Neuron (in vitro differentiated cells): Measurements from ENCODE around the gene CYP4V2.
"Not testable (repeated sequence)": the region's sequence is repeated elsewhere in the genome, so short reads cannot be mapped to it uniquely, and the experiment has no call there.

Experiments
- H2AFZ ChIP-seq: one replicate; pipeline ENCODE4 v1.6.1; 2013; ENCODE audit warnings: low read depth, mild to moderate bottlenecking, inconsistent platforms, low read length, moderate library complexity
- H3K27me3 ChIP-seq: one replicate; pipeline ENCODE4 v1.6.1; 2013; ENCODE audit warnings: low read length; ENCODE audit not compliant: insufficient read depth
- H3K36me3 ChIP-seq: one replicate; pipeline ENCODE4 v1.6.1; 2013; ENCODE audit warnings: low read length; ENCODE audit not compliant: insufficient read depth
- H3K4me1 ChIP-seq: one replicate; pipeline ENCODE4 v1.6.1; 2013; ENCODE audit warnings: low read length; ENCODE audit not compliant: insufficient read depth
- H3K4me3 ChIP-seq: 2 replicates; pipeline ENCODE4 v1.5.1; 2013; ENCODE audit warnings: mild to moderate bottlenecking, low read length, moderate library complexity
- H3K9me3 ChIP-seq: one replicate; pipeline ENCODE4 v1.6.1; 2013; ENCODE audit warnings: low read length

CYP4V2 gene

GRCh38 chr4:186227221-186227620 lies 35.9 kb downstream of the CYP4V2 start, which contains the start of gene KLKB1:
Gene KLKB1 (plus strand): TSS chr4:186227507. CDS start chr4:186228196, 689 bp downstream.
- H3K27me3 ChIP-seq = no peaks in the 10 kb centered on the region
- H3K9me3 ChIP-seq = peaks cover 3% of the 10 kb centered on the region
- H3K4me3 ChIP-seq = no peak within 1 kb of the TSS

GRCh38 chr4:186227744-186228513 lies 36.6 kb downstream of the CYP4V2 start:
- H3K9me3 ChIP-seq = peaks cover 3% of the 10 kb centered on the region
- no peak overlapping the region for H2AFZ ChIP-seq
- H3K4me1 ChIP-seq = no peaks in the 10 kb centered on the region
- H3K4me3 ChIP-seq = no peak overlapping the region
- H3K27me3 ChIP-seq = no peaks in the 10 kb centered on the region
- no peaks in the 10 kb centered on the region for H3K36me3 ChIP-seq

More at GRCh38 chr4:186227221-186227620, 35.9 kb downstream of the CYP4V2 start, which contains the start of gene KLKB1:
- no peaks in the 10 kb centered on the region for H3K36me3 ChIP-seq
- no peaks in the 10 kb centered on the region for H3K4me1 ChIP-seq
- H2AFZ ChIP-seq = no peak within 1 kb of the TSS

- H3K9me3 ChIP-seq = peaks cover 3% of the 10 kb centered on the region
- H3K4me3 ChIP-seq = no peak overlapping the region
- no peak overlapping the region for H2AFZ ChIP-seq
- H3K27me3 ChIP-seq = no peaks in the 10 kb centered on the region
- no peaks in the 10 kb centered on the region for H3K36me3 ChIP-seq
- H3K4me1 ChIP-seq = no peaks in the 10 kb centered on the region
Observed at GRCh38 chr4:186228514-186228894, 37.1 kb downstream of the CYP4V2 start.

GRCh38 chr4:186234367-186234766 lies 43.0 kb downstream of the CYP4V2 start:
- Histone ChIP-seq H3K36me3 (no peaks in the 10 kb centered on the region), H3K27me3 (no peaks in the 10 kb centered on the region), H3K9me3 (no peaks in the 10 kb centered on the region), H2AFZ (no peak overlapping the region), H3K4me3 (no peak overlapping the region), H3K4me1 (no peaks in the 10 kb centered on the region)

- no peaks in the 10 kb centered on the region for H3K36me3 ChIP-seq
- H2AFZ ChIP-seq = no peak overlapping the region
- H3K4me1 ChIP-seq = no peaks in the 10 kb centered on the region
- no peak overlapping the region for H3K4me3 ChIP-seq
- no peaks in the 10 kb centered on the region for H3K27me3 ChIP-seq
- H3K9me3 ChIP-seq = no peaks in the 10 kb centered on the region
Observed at GRCh38 chr4:186236126-186236525, 44.8 kb downstream of the CYP4V2 start.

GRCh38 chr4:186240452-186240847 lies 49.1 kb downstream of the CYP4V2 start:
- H3K36me3 ChIP-seq = no peaks in the 10 kb centered on the region
- no peaks in the 10 kb centered on the region for H3K27me3 ChIP-seq
- H3K4me3 ChIP-seq = no peak overlapping the region
- no peak overlapping the region for H2AFZ ChIP-seq
- no peaks in the 10 kb centered on the region for H3K4me1 ChIP-seq
- H3K9me3 ChIP-seq = no peaks in the 10 kb centered on the region

GRCh38 chr4:186240848-186241491 lies 49.6 kb downstream of the CYP4V2 start:
- Histone ChIP-seq H3K9me3 (no peaks in the 10 kb centered on the region), H2AFZ (no peak overlapping the region), H3K4me1 (no peaks in the 10 kb centered on the region), H3K27me3 (no peaks in the 10 kb centered on the region), H3K36me3 (no peaks in the 10 kb centered on the region), H3K4me3 (no peak overlapping the region)

GRCh38 chr4:186241616-186242015 lies 50.2 kb downstream of the CYP4V2 start:
- Histone ChIP-seq H3K4me3 (no peak overlapping the region), H2AFZ (no peak overlapping the region), H3K9me3 (no peaks in the 10 kb centered on the region), H3K36me3 (no peaks in the 10 kb centered on the region), H3K4me1 (no peaks in the 10 kb centered on the region), H3K27me3 (no peaks in the 10 kb centered on the region)

GRCh38 chr4:186242031-186242430 lies 50.7 kb downstream of the CYP4V2 start:
- H2AFZ ChIP-seq, H3K27me3 ChIP-seq, H3K36me3 ChIP-seq, H3K4me3 ChIP-seq, H3K9me3 ChIP-seq, H3K4me1 ChIP-seq: not testable (repeated sequence)

- no peaks in the 10 kb centered on the region for H3K27me3 ChIP-seq
- H3K9me3 ChIP-seq = no peaks in the 10 kb centered on the region
- H3K36me3 ChIP-seq = no peaks in the 10 kb centered on the region
- H3K4me1 ChIP-seq = no peaks in the 10 kb centered on the region
- no peak overlapping the region for H2AFZ ChIP-seq
- no peak overlapping the region for H3K4me3 ChIP-seq
Observed at GRCh38 chr4:186243331-186243730, 52.0 kb downstream of the CYP4V2 start.

- no peaks in the 10 kb centered on the region for H3K9me3 ChIP-seq
- no peak overlapping the region for H2AFZ ChIP-seq
- peaks cover 2% of the 10 kb centered on the region for H3K4me1 ChIP-seq
- no peaks in the 10 kb centered on the region for H3K27me3 ChIP-seq
- H3K36me3 ChIP-seq = no peaks in the 10 kb centered on the region
- no peak overlapping the region for H3K4me3 ChIP-seq
Observed at GRCh38 chr4:186244835-186245234, 53.5 kb downstream of the CYP4V2 start.

- H3K4me1 ChIP-seq = peaks cover 13% of the 10 kb centered on the region
- H3K9me3 ChIP-seq, H3K36me3 ChIP-seq, H3K27me3 ChIP-seq, H3K4me3 ChIP-seq, H2AFZ ChIP-seq: not testable (repeated sequence)
Observed at GRCh38 chr4:186247062-186247752, 55.8 kb downstream of the CYP4V2 start.

- Histone ChIP-seq H3K4me1 (peaks cover 13% of the 10 kb centered on the region), H2AFZ (no peak overlapping the region), H3K36me3 (no peaks in the 10 kb centered on the region), H3K9me3 (no peaks in the 10 kb centered on the region), H3K27me3 (no peaks in the 10 kb centered on the region), H3K4me3 (no peak overlapping the region)
Observed at GRCh38 chr4:186248643-186249042, 57.3 kb downstream of the CYP4V2 start.
